HUES64 (cell line): ENCODE results near the gene TLR5.
"Not testable (repeated sequence)": the region's sequence is repeated elsewhere in the genome, so short reads cannot be mapped to it uniquely, and the experiment has no call there.

Experiments used
- H3K27ac ChIP-seq: 2 replicates; pipeline ENCODE4 v1.7.0; 2013; ENCODE audit warnings: low read depth, low read length, inconsistent platforms
- H3K27me3 ChIP-seq: 2 replicates; pipeline ENCODE4 v1.6.1; 2013; ENCODE audit warnings: mild to moderate bottlenecking, low read length; ENCODE audit not compliant: insufficient read depth
- H3K36me3 ChIP-seq: 2 replicates; pipeline ENCODE4 v1.6.1; 2013; ENCODE audit warnings: mild to moderate bottlenecking, low read length; ENCODE audit not compliant: insufficient read depth
- H3K4me1 ChIP-seq: 2 replicates; pipeline ENCODE4 v1.6.1; 2013; ENCODE audit warnings: mild to moderate bottlenecking, low read length, moderate library complexity; ENCODE audit not compliant: insufficient read depth
- H3K4me3 ChIP-seq: 2 replicates; pipeline ENCODE4 v1.5.1; 2013; ENCODE audit warnings: mild to moderate bottlenecking, low read length, moderate library complexity
- H3K9ac ChIP-seq: 2 replicates; pipeline ENCODE4 v1.6.1; 2013; ENCODE audit warnings: mild to moderate bottlenecking, low read depth, low read length
- H3K9me3 ChIP-seq: 2 replicates; pipeline ENCODE4 v1.6.1; 2013; ENCODE audit warnings: low read depth, low read length; ENCODE audit not compliant: insufficient read depth
- WGBS: fragments of 150-250, 120-280 bp; methylation state at CpG from one replicate; pipeline ENCODE4 v1.1.7; 2013; ENCODE audit warnings: missing lambda C conversion rate; 5-methylcytosine and 5-hydroxymethylcytosine counted together

TLR5 gene

GRCh38 chr1:223177681-223178080 is 34.6 kb upstream of the TLR5 start:
- H3K9me3 ChIP-seq = no peaks in the 10 kb centered on the region
- 0 out of 2 replicates have a peak, but pooled peaks cover 3% of the 10 kb centered on the region for H3K27me3 ChIP-seq
- no peaks in the 10 kb centered on the region for H3K36me3 ChIP-seq
- 68% methylated on average over 5 of the region's 5 CpGs for WGBS
- H3K9ac ChIP-seq = no peak overlapping the region
- no peak overlapping the region for H3K27ac ChIP-seq
- no peak overlapping the region for H3K4me3 ChIP-seq
- peaks cover 9% of the 10 kb centered on the region; the same call in 1 of the 2 replicates for H3K4me1 ChIP-seq

- H3K4me1 ChIP-seq = peaks cover 9% of the 10 kb centered on the region; the same call in 1 of the 2 replicates
- 80% methylated on average over 2 of the region's 3 CpGs for WGBS
These were observed 33.4 kb upstream of the TLR5 start for GRCh38 chr1:223176437-223176836.

DNA sequence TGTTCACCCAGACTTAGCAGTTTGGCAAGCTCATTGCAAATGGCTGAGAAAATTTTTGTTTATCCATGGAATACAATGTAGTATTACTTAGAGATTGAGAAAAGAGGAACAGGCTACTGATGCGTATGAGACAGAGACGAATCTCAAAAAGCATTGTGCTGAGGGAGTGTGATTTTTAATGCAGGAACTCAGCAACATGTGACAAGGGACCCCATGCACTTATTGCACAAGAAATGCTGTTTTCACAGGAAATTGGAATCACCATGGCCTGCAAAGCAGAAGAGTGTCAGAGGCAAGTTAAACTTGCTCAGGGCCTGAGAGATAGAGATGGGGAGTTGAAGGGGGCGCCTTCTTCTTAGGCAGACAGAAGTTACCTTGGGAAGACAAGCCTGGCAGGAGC is 32.6 kb upstream of the TLR5 start:
- Histone ChIP-seq H3K9ac (no peak overlapping the region), H3K4me1 (peaks cover 3% of the 10 kb centered on the region; the same call in 1 of the 2 replicates), H3K9me3 (no peaks in the 10 kb centered on the region), H3K4me3 (no peak overlapping the region), H3K27ac (no peak overlapping the region), H3K36me3 (no peaks in the 10 kb centered on the region), H3K27me3 (no peaks in the 10 kb centered on the region)
- WGBS = 88% methylated on average over 3 of the region's 3 CpGs

More at GRCh38 chr1:223176437-223176836, 33.4 kb upstream of the TLR5 start:
- no peaks in the 10 kb centered on the region for H3K36me3 ChIP-seq
- H3K27ac ChIP-seq = no peak overlapping the region
- H3K27me3 ChIP-seq = no peaks in the 10 kb centered on the region
- H3K9me3 ChIP-seq = no peaks in the 10 kb centered on the region
- no peak overlapping the region for H3K4me3 ChIP-seq
- no peak overlapping the region for H3K9ac ChIP-seq

- Histone ChIP-seq H3K9me3 (no peaks in the 10 kb centered on the region), H3K27ac (no peak overlapping the region), H3K36me3 (no peaks in the 10 kb centered on the region), H3K4me3 (no peak overlapping the region), H3K9ac (no peak overlapping the region), H3K27me3 (no peaks in the 10 kb centered on the region), H3K4me1 (no peaks in the 10 kb centered on the region)
- 77% methylated on average over 4 of the region's 4 CpGs for WGBS
These were observed 32.0 kb upstream of the TLR5 start for GRCh38 chr1:223175032-223175431.

DNA sequence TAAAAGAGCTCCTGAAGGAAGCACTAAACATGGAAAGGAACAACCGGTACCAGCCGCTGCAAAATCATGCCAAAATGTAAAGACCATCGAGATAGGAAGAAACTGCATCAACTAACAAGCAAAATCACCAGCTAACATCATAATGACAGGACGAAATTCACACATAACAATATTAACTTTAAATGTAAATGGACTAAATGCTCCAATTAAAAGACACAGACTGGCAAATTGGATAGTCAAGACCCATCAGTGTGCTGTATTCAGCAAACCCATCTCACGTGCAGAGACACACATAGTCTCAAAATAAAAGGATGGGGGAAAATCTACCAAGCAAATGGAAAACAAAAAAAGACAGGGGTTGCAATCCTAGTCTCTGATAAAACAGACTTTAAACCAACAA is 26.4 kb upstream of the TLR5 start:
- not testable (repeated sequence) for H3K4me1 ChIP-seq, H3K27ac ChIP-seq, H3K9me3 ChIP-seq, H3K4me3 ChIP-seq, H3K27me3 ChIP-seq, H3K9ac ChIP-seq, H3K36me3 ChIP-seq
- WGBS = 97% methylated on average over 4 of the region's 5 CpGs

DNA sequence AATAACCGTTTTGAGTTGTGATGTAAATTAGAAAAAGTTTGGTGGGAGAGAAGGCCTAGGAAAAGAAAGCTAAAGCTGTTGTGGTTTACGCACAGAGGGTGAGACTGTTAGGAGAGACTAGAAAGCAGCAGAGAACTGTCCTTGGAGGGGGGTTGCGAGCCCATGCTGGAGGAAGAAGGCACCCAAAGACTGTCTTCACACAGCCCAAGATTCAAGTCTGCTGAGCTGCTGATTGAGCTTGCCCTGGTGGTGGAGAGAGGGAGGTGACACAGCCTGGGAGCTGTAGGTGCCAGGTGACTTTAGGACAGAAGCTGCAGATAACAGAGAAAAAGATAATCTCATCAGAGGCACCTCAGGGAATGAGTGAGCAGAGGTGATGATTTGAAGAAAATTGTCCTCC is 18.3 kb upstream of the TLR5 start:
- Histone ChIP-seq H3K4me3 (no peak overlapping the region), H3K36me3 (no peaks in the 10 kb centered on the region), H3K9me3 (no peaks in the 10 kb centered on the region), H3K27ac (no peak overlapping the region), H3K9ac (no peak overlapping the region), H3K4me1 (no peaks in the 10 kb centered on the region), H3K27me3 (no peaks in the 10 kb centered on the region)
- 78% methylated on average over 3 of the region's 3 CpGs for WGBS

DNA sequence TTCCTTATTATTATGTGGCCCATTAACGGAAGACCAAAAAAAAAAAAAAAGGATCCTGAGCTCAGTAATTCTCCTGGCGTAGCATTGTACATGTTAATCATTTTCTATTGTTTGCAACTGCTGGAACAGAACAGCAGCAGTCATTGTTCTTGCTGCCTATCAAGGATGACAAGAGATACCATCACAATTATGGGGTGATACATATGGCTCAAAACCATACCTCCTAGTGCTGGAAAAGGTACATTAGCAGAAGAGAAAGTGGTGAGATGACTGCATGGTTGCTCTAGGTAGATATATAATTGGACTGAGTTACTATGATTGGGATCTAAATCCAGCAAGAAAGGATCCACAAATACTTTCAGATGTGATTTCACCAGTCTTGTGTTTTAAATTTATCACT is 13.3 kb upstream of the TLR5 start:
- Histone ChIP-seq H3K4me3 (no peak overlapping the region), H3K9ac (no peak overlapping the region), H3K27ac (no peak overlapping the region), H3K36me3 (no peaks in the 10 kb centered on the region), H3K27me3 (no peaks in the 10 kb centered on the region), H3K4me1 (no peaks in the 10 kb centered on the region), H3K9me3 (no peaks in the 10 kb centered on the region)
- 95% methylated on average over 2 of the region's 2 CpGs for WGBS

DNA sequence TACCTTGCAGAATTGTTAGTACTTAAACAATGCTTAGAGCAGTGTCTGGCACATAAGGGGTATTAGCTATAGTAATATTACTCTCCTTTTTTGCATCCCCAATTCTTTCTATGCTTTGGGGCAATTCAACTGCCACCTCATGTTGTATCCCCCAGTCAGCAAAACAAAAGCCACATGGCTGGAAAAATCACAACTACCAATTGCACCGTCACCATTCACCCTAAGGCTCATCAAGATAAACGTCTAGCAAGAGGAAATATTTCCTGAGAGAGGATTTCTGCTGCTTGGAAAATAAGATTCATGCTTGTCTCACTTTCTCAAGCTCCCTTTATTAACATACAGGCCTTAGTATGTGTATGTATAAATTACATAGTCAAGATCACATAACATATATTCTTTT is 12.1 kb upstream of the TLR5 start:
- no peak overlapping the region for H3K4me3 ChIP-seq
- no peaks in the 10 kb centered on the region for H3K36me3 ChIP-seq
- H3K27me3 ChIP-seq = no peaks in the 10 kb centered on the region
- H3K4me1 ChIP-seq = no peaks in the 10 kb centered on the region
- 90% methylated on average over 2 of the region's 2 CpGs for WGBS
- no peaks in the 10 kb centered on the region for H3K9me3 ChIP-seq
- no peak overlapping the region for H3K9ac ChIP-seq
- no peak overlapping the region for H3K27ac ChIP-seq

- Histone ChIP-seq H3K27me3 (no peaks in the 10 kb centered on the region), H3K4me3 (no peak overlapping the region), H3K4me1 (no peaks in the 10 kb centered on the region), H3K36me3 (no peaks in the 10 kb centered on the region), H3K27ac (no peak overlapping the region), H3K9me3 (no peaks in the 10 kb centered on the region), H3K9ac (no peak overlapping the region)
- WGBS = 79% methylated on average over 3 of the region's 3 CpGs
These were observed 10.4 kb upstream of the TLR5 start for GRCh38 chr1:223153177-223154119.

DNA sequence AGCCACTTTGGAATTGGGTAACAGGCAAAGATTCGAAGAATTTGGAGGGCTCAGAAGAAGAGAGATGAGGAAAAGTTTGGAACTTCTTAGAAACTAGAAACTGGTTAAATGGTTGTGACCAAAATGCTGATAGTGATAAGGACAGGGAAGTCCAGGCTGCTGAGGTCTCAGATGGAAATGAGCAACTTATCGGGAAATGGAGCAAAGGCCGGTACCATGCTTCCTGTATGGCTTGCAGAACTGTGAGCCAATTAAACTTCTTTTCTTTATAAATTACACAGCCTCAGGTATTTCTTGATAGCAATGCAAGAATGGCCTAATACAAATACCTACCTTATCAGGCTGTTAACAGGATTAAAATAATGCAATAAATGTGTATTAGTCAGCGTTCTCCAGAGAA is 9.4 kb upstream of the TLR5 start:
- Histone ChIP-seq H3K9ac (no peak overlapping the region), H3K27me3 (no peaks in the 10 kb centered on the region), H3K9me3 (no peaks in the 10 kb centered on the region), H3K4me3 (no peak overlapping the region), H3K4me1 (no peaks in the 10 kb centered on the region), H3K36me3 (no peaks in the 10 kb centered on the region), H3K27ac (no peak overlapping the region)
- WGBS = 94% methylated on average over 4 of the region's 4 CpGs

GRCh38 chr1:223150443-223150842 is 7.4 kb upstream of the TLR5 start:
- no peaks in the 10 kb centered on the region for H3K36me3 ChIP-seq
- peaks cover 2% of the 10 kb centered on the region; the same call in 1 of the 2 replicates for H3K27me3 ChIP-seq
- H3K27ac ChIP-seq = no peak overlapping the region
- no peak overlapping the region for H3K9ac ChIP-seq
- no peaks in the 10 kb centered on the region for H3K4me1 ChIP-seq
- no peak overlapping the region for H3K4me3 ChIP-seq
- WGBS = 92% methylated on average over 5 of the region's 5 CpGs
- no peaks in the 10 kb centered on the region for H3K9me3 ChIP-seq
